ENCODE measurements around the gene PCBD1. TPM values are rescaled to one million over a fixed set of nuclear protein-coding genes. Genes with fewer than 3 reads are reported as not detected.
A peak's percentile ranks its signal among the peaks of the same experiment; 100 is the strongest.
"Not testable (repeated sequence)": the region's sequence is repeated elsewhere in the genome, so short reads cannot be mapped to it uniquely, and the experiment has no call there.

Gene PCBD1
- total RNA-seq, 2 donors from 2014 or later: 36.3 to 47.4 TPM

DNA sequence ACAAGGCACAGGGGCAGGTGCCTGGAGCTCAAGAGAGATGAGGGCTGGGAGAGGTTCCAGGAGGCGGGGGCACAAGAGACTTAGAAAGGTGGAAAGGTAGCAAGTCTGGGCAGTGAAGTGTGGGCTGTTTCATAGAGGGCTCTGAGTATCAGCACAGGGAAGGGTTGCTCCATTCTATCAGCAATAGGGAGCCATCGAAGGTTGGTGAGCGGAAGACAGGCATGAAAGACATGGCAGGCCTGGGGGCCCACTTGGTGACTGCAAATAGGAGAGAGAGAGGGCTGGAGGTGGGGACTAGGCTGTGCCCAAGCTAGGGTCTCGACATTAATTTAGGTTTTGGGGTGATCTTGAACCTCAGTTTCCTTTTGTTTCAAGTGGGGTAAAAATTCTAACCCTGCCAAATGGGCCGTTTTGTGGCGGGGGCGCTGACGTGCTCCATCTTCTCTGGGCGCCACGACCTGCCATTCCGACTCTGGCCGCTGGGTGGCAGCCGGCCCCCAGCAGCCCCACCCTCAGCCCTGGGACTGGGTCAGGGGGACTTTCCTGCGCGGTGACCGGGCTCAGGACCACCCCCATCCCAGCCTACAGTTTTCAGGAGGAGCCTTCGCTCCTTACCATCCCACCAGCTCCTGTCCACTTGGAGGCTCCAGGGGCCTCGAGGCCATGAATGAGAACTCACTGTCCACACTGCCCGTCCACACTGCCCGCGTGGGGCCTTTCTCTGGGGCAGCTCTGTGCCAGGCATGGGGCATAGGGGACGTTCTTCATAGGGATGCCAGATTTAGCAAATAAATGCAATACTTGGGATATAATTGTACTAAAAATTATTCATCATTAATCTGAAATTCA, 37.2 kb upstream of the PCBD1 start:
- no peaks in the 10 kb centered on the region for H3K9me3 Mint-ChIP-seq
- H3K36me3 Mint-ChIP-seq (ENCODE audit: low read depth): no peaks in the 10 kb centered on the region
- H3K4me3 Mint-ChIP-seq: no peak overlapping the region
- H3K27ac Mint-ChIP-seq: peak overlapping the region; percentile 6
- H3K27me3 Mint-ChIP-seq: peaks cover 14% of the 10 kb centered on the region
- H3K4me1 Mint-ChIP-seq: peaks cover 7% of the 10 kb centered on the region
- peak; percentile 75 for ATAC-seq (replicated peaks)

DNA sequence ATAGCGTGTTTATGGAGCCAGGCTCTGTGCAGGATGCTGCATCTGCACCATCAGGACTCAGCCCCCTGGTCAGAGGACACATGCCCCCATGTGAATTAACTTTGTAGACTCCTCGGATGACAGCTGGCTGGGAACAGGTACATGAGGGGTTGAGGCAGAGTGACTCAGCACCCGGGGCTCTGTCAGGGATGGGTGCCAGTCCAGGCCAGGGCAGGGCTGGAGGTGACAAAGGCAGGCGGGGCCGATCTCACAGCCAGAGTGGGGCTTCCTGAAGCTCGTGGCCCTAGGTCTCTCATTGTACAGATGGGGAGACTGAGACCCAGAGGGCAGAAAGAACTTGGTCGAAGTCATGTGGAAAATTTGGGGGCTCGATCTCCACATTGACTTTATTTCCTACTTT, 35.3 kb upstream of the PCBD1 start:
- H3K27me3 Mint-ChIP-seq: peaks cover 14% of the 10 kb centered on the region
- no peak overlapping the region for H3K27ac Mint-ChIP-seq
- H3K4me3 Mint-ChIP-seq: no peak overlapping the region
- ATAC-seq (replicated peaks): no peak
- H3K9me3 Mint-ChIP-seq: no peaks in the 10 kb centered on the region
- no peaks in the 10 kb centered on the region for H3K36me3 Mint-ChIP-seq (ENCODE audit: low read depth)
- peaks cover 7% of the 10 kb centered on the region for H3K4me1 Mint-ChIP-seq

DNA sequence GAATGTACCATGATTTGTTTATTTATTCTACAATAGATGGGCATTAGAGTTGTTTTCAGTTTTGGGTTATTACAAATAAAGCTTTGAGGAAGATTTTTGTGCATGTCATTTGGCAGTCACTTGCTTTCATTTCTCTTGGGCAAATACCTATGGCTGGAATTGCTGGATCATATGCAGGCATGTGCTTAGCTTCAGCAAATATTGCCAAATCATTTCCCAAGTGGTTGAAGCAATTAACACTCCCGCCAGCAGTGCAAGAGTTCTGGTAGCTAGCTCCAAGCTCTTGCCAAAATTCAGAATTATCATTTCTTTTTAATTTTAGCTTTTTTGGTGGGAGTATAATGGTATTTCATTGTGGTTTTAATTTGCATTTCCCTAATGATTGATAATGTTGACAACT, 32.9 kb upstream of the PCBD1 start:
- peaks cover 18% of the 10 kb centered on the region for H3K27me3 Mint-ChIP-seq
- peaks cover 7% of the 10 kb centered on the region for H3K4me1 Mint-ChIP-seq
- H3K4me3 Mint-ChIP-seq: no peak overlapping the region
- no peak for ATAC-seq (replicated peaks)
- H3K36me3 Mint-ChIP-seq (ENCODE audit: low read depth): no peaks in the 10 kb centered on the region
- no peaks in the 10 kb centered on the region for H3K9me3 Mint-ChIP-seq
- no peak overlapping the region for H3K27ac Mint-ChIP-seq

DNA sequence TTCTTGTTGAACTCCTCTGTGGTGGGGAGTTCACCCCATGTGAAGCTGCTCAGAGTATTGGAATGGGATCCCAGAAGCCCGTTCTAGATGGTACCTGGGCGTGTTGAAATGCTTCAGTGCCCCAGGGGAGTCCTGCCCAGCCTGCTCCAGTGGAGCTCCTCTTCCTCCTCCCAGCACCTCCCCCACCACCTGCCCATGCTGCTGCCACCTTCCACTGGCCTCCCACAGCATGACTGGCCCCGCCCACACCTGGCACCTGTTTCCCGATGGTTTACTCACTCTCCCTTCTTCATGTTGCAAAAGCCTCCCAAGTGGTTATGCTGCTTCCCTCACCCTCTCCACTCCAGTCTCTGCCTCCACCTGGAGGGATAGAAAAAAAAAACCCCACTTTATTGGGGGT, 32.2 kb upstream of the PCBD1 start:
- Mint-ChIP-seq H3K4me1 (peaks cover 6% of the 10 kb centered on the region), H3K27ac (no peak overlapping the region), H3K36me3 (ENCODE audit: low read depth) (no peaks in the 10 kb centered on the region), H3K9me3 (no peaks in the 10 kb centered on the region), H3K4me3 (no peak overlapping the region), H3K27me3 (peaks cover 20% of the 10 kb centered on the region)
- no peak for ATAC-seq (replicated peaks)

DNA sequence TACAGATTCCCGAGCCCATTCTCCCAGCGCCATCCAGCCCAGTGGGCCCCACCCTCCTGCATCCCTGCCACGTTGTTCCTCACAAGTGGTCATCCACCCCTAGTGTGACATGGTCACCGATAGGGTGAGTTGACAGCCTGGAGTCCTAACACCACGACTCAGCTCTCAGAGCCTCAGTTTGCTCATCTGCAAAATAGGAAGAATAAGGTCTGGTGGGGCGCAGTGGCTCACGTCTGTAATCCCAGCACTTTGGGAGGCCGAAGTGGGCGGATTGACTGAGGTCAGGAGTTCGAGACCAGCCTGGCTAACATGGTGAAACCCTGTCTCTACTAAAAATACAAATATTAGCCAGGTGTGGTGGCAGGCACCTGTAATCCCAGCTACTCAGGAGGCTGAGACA, 31.5 kb upstream of the PCBD1 start:
- not testable (repeated sequence) for H3K4me1 Mint-ChIP-seq; H3K27ac Mint-ChIP-seq; H3K36me3 Mint-ChIP-seq (ENCODE audit: low read depth); H3K9me3 Mint-ChIP-seq; ATAC-seq (replicated peaks); H3K4me3 Mint-ChIP-seq
- peaks cover 21% of the 10 kb centered on the region for H3K27me3 Mint-ChIP-seq

DNA sequence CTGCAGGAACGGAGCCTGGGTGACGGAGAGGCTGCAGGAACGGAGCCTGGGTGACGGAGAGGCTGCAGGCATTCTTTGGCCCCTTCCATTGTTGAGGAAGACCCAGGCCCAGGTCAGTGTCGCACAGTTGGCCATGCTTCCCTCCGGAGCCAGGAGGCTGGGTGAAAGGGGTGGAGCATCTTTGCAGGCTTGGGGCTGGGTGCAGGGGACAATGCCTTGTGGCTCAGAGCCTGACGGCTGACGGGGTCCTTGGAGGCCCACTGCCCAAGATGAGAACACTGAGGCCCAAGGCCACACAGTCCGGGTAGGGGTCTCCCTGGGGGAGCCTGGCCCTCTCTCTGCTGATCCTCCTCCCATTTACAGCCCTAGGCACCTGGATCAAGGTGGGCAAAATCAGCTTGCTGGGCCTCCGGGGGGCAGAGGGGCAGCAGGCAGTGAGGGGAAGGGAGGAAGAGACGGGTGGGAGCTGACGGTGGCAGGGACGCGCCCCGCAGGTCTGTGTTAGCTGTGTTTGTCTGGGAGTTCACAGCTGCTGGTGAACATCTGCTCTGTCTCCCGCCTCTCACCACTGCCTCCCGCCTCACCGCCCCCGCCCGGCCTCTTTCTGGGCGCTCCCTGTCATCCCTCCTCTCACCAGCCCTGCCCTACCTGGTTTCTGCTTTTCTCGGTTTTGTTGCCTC, 30.6 kb upstream of the PCBD1 start:
- H3K36me3 Mint-ChIP-seq (ENCODE audit: low read depth): no peaks in the 10 kb centered on the region
- H3K27me3 Mint-ChIP-seq: peaks cover 21% of the 10 kb centered on the region
- no peaks in the 10 kb centered on the region for H3K9me3 Mint-ChIP-seq
- no peaks in the 10 kb centered on the region for H3K4me1 Mint-ChIP-seq
- no peak overlapping the region for H3K4me3 Mint-ChIP-seq
- H3K27ac Mint-ChIP-seq: no peak overlapping the region
- no peak for ATAC-seq (replicated peaks)

DNA sequence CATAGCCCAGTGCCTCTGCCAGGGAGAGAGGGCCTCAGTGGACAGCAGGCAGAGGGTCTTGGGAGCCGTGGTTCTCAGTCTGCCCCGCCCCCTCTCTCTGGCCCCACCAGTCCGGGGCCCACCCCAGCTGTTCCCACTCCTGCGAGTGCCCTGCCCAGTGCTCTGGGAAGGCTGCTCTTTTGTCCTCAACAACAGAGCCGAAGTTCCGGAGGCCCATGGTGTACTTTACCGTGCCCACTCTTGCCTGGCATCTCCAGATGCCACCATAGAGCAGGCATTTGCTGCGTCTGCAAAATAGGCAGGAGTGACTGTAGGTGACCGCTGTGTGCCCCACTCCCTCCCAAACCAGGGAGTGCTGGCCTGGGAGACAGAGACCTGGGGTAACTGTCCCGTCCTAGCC, 29.3 kb upstream of the PCBD1 start:
- Mint-ChIP-seq H3K4me3 (no peak overlapping the region), H3K9me3 (no peaks in the 10 kb centered on the region), H3K27ac (no peak overlapping the region), H3K27me3 (peaks cover 22% of the 10 kb centered on the region), H3K36me3 (ENCODE audit: low read depth) (no peaks in the 10 kb centered on the region), H3K4me1 (no peaks in the 10 kb centered on the region)
- ATAC-seq (replicated peaks): no peak

DNA sequence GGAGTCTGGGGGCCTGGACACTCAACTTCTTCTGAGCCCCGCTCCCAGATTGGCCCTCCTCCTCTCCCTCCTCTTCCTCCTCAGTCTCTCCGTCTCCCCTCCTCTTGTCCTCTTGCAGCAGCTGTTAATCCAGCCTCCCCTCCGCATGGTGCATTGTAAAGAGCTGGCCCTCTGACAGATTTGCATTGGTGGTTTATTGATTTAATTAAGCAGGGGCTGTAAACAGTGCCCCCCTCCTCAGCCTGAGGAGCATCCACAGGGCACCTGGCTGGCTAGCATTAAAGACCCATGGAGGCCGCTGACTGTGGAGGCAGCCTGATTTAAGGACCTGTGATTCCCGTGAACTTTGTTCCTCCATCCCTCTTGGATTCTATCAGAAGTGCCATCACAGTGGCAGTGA, 28.9 kb upstream of the PCBD1 start:
- H3K9me3 Mint-ChIP-seq: no peaks in the 10 kb centered on the region

DNA sequence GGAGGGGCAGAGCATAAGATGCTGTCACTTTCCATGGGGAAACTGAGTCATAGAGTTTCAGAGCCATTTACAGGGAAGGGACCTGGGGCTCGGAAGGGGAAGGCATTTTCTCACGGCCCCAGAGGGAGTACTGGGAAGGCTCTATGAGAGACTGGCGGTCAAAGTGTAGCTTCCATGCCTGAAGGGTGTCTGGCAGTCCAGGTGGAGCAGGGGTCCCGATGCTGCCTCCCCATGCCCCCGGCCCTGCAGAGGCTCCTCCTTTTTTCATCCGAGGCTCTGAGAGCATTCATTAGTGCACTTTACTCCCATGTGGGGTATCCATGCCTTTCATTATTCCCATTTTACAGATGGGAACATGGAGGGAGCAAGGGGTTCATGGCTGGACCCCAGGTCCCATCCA, 27.9 kb upstream of the PCBD1 start:
- H3K36me3 Mint-ChIP-seq (ENCODE audit: low read depth): no peaks in the 10 kb centered on the region
- peaks cover 18% of the 10 kb centered on the region for H3K27me3 Mint-ChIP-seq
- H3K9me3 Mint-ChIP-seq: no peaks in the 10 kb centered on the region
- no peak overlapping the region for H3K27ac Mint-ChIP-seq
- H3K4me3 Mint-ChIP-seq: no peak overlapping the region
- no peak for ATAC-seq (replicated peaks)
- no peaks in the 10 kb centered on the region for H3K4me1 Mint-ChIP-seq

More for the DNA sequence above, 28.9 kb upstream of the PCBD1 start:
- Mint-ChIP-seq H3K27me3 (peaks cover 22% of the 10 kb centered on the region), H3K4me1 (no peaks in the 10 kb centered on the region), H3K27ac (no peak overlapping the region), H3K4me3 (no peak overlapping the region), H3K36me3 (ENCODE audit: low read depth) (no peaks in the 10 kb centered on the region)
- no peak for ATAC-seq (replicated peaks)

DNA sequence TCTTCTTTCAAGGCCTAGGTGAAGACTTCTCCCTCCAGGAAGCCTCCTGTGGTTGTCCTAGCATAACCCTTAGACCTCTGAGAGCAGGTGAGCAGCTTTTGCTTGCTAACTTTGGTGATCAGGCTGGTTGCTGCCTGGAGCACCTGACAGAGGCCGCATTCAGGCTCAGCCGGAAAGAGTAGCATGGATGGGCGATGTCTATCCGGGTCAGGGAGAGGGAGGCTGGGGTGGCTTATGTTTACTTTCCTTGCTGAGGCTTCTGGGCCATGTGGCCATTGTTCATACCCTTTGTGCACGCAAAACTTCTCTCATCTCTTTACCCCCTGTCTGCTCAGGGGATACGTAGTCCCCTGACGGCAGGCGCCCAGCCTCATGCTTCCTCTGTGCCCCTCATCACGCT, 27.4 kb upstream of the PCBD1 start:
- Mint-ChIP-seq H3K4me3 (no peak overlapping the region), H3K27ac (no peak overlapping the region), H3K36me3 (ENCODE audit: low read depth) (no peaks in the 10 kb centered on the region), H3K27me3 (peaks cover 14% of the 10 kb centered on the region), H3K4me1 (no peaks in the 10 kb centered on the region), H3K9me3 (no peaks in the 10 kb centered on the region)
- ATAC-seq (replicated peaks): no peak

DNA sequence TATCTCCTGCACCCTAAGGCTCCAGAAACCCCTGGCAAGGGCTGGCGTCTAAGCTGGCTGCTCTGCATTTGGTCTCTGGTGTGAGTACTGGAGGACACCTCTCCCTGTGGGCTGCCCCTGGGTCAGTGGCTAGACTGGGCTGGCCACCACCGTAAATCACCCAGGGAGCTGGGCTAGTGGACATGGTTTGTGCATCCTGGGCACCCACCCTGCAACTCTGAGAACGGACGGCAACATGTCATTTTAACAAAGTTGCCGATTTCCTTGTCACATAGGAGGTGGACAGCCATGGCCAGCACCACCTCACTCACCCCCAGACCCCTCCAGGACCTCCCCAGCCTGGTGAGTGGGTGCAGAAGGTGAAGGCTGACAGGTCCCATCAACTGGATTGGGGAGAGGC, 26.8 kb upstream of the PCBD1 start:
- Mint-ChIP-seq H3K4me1 (no peaks in the 10 kb centered on the region), H3K36me3 (ENCODE audit: low read depth) (no peaks in the 10 kb centered on the region), H3K27ac (no peak overlapping the region), H3K4me3 (no peak overlapping the region), H3K27me3 (peaks cover 13% of the 10 kb centered on the region), H3K9me3 (no peaks in the 10 kb centered on the region)
- no peak for ATAC-seq (replicated peaks)

DNA sequence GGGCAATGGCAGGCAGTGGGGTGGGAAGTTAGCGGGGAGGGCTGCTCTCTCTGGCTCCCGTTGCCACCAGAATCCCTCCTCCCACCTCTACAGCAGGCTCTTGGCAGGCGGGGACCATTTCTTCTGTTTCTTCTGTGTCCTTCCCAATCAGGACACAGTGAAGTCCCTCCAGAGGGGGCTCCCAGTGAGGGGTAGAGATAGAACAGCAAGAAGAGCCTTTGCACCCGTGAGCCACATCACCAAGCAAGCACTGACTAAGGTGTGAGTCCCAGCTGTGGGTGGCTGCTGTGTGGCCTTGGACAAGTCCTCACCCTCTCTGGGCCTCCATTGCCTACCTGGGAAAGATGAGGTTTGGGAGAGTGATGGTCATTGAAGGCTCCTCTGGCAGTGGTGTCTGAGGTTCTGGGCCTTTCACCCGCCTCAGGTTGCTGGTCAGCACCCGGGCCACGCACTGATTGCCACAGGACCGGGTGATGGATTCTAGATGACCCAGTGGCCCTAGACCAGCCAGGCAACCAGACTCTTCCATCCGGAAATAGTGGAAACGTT, 26.0 kb upstream of the PCBD1 start:
- Mint-ChIP-seq H3K4me3 (no peak overlapping the region), H3K9me3 (no peaks in the 10 kb centered on the region), H3K36me3 (ENCODE audit: low read depth) (no peaks in the 10 kb centered on the region), H3K27me3 (peaks cover 13% of the 10 kb centered on the region), H3K4me1 (no peaks in the 10 kb centered on the region), H3K27ac (no peak overlapping the region)
- ATAC-seq (replicated peaks): no peak

DNA sequence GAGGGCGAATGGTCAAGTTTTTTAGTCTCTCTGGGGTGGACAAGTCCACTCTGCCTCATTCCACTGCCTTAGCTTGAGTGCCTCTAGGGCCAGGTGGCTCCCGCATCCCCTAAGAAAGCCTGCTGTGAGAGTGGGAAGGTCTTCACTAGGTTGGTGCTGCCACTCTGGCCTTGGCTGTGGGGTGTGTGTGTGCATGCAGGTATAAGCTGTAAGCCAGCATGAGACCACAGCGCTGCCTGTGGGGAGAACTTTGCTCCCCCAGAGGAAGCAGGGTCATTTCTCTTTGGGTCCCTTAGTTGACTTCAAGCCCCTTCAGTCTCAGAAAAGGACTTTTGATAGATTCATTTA, 25.5 kb upstream of the PCBD1 start:
- ATAC-seq (replicated peaks): no peak
- Mint-ChIP-seq H3K9me3 (no peaks in the 10 kb centered on the region), H3K27me3 (peaks cover 18% of the 10 kb centered on the region), H3K36me3 (ENCODE audit: low read depth) (no peaks in the 10 kb centered on the region), H3K4me1 (no peaks in the 10 kb centered on the region), H3K27ac (no peak overlapping the region), H3K4me3 (no peak overlapping the region)

DNA sequence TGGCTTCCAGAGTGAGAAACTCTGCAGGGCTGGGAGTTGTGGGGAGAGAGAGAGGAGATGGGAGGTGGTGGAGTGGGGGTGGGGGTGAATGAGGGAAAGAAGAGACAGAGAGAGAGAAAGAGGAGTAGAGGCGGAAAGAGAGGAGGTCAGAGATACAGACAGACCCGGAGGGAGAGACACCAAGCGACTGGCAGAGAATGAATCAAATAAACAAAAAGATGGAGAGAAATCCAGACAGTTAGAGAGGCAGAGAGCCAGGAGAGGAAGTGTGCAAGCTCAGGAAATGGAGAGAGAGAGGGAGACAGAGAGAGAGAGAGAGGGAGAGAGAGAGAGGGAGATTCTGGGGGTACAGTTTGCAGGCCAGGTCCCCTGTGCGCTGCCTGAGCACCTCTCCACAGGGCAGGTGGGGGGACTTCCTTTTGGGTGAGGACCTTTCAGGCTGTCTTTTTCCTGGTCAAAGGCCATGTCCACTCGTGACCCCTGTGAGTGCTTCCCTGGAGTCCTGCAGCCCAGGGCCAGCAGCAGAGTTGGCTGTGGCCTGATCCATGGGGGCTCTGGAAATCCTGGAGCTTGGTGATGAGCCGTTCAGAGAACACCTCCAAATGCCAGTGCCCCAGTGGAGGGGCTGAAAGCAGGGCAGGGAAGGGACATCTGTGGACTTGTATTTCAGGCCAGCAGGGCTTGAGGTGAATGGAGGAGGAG, 25.0 kb upstream of the PCBD1 start:
- Mint-ChIP-seq H3K36me3 (ENCODE audit: low read depth) (no peaks in the 10 kb centered on the region), H3K4me3 (no peak overlapping the region), H3K27ac (no peak overlapping the region), H3K4me1 (no peaks in the 10 kb centered on the region), H3K27me3 (peaks cover 21% of the 10 kb centered on the region), H3K9me3 (no peaks in the 10 kb centered on the region)
- ATAC-seq (replicated peaks): no peak

DNA sequence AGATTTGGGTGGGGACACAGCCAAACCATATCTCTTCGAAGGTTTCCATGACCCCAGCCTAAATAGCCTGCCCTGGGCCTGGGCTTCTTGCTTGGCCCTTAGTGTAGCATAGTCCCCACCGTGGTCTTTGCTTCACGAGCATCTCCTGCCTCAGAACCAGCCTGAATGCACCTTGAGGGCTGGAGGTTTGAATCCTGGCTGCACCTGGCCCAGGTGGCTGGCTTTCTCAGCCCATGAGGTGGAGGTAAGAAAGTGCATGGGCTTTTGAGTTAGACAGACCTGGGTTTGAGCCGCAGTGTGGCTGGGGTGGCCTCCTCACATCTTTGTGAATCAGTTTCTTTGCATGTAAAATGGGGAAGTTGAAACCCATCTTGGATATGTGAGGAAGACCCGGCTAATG, 24.2 kb upstream of the PCBD1 start:
- no peak overlapping the region for H3K4me3 Mint-ChIP-seq
- H3K4me1 Mint-ChIP-seq: no peaks in the 10 kb centered on the region
- no peak overlapping the region for H3K27ac Mint-ChIP-seq

More for the DNA sequence above, 24.2 kb upstream of the PCBD1 start:
- Mint-ChIP-seq H3K36me3 (ENCODE audit: low read depth) (no peaks in the 10 kb centered on the region), H3K9me3 (no peaks in the 10 kb centered on the region), H3K27me3 (peaks cover 17% of the 10 kb centered on the region)
- no peak for ATAC-seq (replicated peaks)
